ENCODE data around the gene GRHL3.

The GRHL3 gene

DNA sequence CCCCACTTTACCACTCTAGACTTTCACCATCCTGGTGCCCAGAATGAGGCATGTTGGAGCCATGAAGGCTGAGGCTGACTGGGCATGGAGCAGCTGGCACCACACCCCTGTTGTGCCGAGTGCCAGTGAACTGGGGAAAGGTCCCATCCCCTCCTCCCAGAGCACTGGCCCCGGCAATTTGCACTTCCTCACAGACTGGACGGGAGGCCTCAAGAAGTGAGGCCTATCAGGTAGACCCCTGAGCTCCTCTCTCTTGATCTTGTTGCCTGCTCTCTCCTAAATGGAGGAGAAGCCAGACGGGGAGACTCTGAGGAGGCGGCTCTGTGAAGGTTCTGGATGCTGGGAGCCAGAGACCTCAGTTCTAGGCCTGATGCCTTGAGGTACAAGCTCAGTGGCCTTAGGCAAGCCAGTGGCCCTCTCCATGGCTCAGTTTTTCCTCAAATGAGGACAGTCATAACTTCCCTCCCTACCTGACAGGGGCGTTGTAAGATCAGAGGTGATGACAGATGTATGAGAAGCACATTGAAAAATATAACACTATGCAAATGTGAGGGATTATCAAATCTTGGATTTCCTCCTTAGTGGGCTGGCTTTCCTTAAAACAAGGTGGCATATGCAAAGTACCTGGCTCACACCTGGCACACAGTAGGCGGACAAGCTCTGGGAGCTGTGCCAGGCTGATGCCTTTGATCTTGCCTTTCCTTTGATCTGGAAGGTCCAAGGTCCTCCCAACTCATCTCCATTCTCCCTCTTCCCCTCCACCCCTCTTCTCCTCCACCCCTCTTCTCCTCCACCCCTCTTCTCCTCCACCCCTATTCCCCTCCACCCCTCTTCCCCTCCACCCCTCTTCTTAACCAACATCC lies 6.7 kb downstream of the GRHL3 start:
- H3K9me3 ChIP-seq (ENCODE audit: control insufficient read depth in 2 of 2, low read length in 2 of 2): no peaks in the 10 kb centered on the region
- no peak overlapping the region for H3K9ac ChIP-seq (ENCODE audit: low read depth in 1 of 2, low read length in 2 of 2)
- H3K27ac ChIP-seq (ENCODE audit: low read depth in 2 of 2, low read length in 2 of 2): no peak overlapping the region
- no peak overlapping the region for H3K4me3 ChIP-seq (ENCODE audit: low read length in 2 of 2)
- H3K27me3 ChIP-seq (ENCODE audit: control insufficient read depth in 2 of 2, insufficient read depth in 2 of 2, low read length in 2 of 2): peaks cover 0 to 4% of the 10 kb centered on the region in 2 donors
- no peaks in the 10 kb centered on the region for H3K36me3 ChIP-seq (ENCODE audit: control insufficient read depth in 2 of 2, insufficient read depth in 2 of 2, low read length in 2 of 2)
- H3K4me1 ChIP-seq (ENCODE audit: control insufficient read depth in 2 of 2, insufficient read depth in 2 of 2, low read length in 2 of 2): peaks cover 9 to 10% of the 10 kb centered on the region in 2 donors

DNA sequence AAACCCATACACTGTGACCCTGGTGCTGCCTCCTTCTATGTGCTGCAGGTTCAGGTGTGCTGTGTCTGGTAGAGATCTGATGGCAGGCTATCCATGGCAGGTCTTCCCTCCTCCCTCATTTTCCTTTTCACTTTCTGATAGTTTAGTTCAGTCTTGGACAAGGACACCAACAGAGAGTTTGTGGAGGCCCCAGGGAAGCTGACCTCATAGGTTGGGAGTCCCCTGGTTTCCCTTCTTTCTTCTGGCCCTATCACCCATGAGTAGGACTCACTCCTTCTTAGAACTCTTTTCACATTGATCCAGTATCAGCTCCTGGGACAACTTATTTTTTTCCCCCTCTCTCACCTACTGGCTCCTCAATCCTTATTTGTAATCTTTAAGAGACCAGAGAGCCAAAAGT lies 8.3 kb downstream of the GRHL3 start:
- H3K27ac ChIP-seq (ENCODE audit: low read depth in 2 of 2, low read length in 2 of 2): no peak overlapping the region
- H3K4me3 ChIP-seq (ENCODE audit: low read length in 2 of 2): no peak overlapping the region
- H3K9me3 ChIP-seq (ENCODE audit: control insufficient read depth in 2 of 2, low read length in 2 of 2): no peaks in the 10 kb centered on the region
- peaks cover 0 to 2% of the 10 kb centered on the region in 2 donors for H3K4me1 ChIP-seq (ENCODE audit: control insufficient read depth in 2 of 2, insufficient read depth in 2 of 2, low read length in 2 of 2)
- H3K27me3 ChIP-seq (ENCODE audit: control insufficient read depth in 2 of 2, insufficient read depth in 2 of 2, low read length in 2 of 2): no peaks in the 10 kb centered on the region
- H3K36me3 ChIP-seq (ENCODE audit: control insufficient read depth in 2 of 2, insufficient read depth in 2 of 2, low read length in 2 of 2): no peaks in the 10 kb centered on the region
- H3K9ac ChIP-seq (ENCODE audit: low read depth in 1 of 2, low read length in 2 of 2): no peak overlapping the region

DNA sequence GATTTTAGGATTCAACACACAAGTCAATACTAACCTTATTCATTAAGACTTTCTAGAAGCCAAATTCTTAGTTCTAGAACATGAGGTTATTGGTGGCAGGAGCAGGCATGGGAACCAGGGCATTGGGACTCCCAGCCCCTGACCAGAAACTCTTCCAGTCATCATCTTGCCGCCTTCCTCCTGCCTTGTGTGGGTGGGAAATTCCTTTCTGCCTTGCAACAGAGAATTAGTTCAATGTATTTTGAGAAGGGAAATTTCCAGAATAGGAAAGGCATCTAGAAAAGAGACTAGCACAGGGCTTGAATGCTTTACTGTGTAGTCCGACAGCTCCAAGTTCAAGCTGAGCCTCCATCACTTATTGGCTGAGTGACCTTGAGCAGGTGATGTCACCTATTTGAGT lies 8.7 kb downstream of the GRHL3 start:
- no peaks in the 10 kb centered on the region for H3K4me1 ChIP-seq (ENCODE audit: control insufficient read depth in 2 of 2, insufficient read depth in 2 of 2, low read length in 2 of 2)
- no peak overlapping the region for H3K4me3 ChIP-seq (ENCODE audit: low read length in 2 of 2)
- H3K36me3 ChIP-seq (ENCODE audit: control insufficient read depth in 2 of 2, insufficient read depth in 2 of 2, low read length in 2 of 2): no peaks in the 10 kb centered on the region
- H3K9ac ChIP-seq (ENCODE audit: low read depth in 1 of 2, low read length in 2 of 2): no peak overlapping the region
- no peaks in the 10 kb centered on the region for H3K9me3 ChIP-seq (ENCODE audit: control insufficient read depth in 2 of 2, low read length in 2 of 2)
- H3K27me3 ChIP-seq (ENCODE audit: control insufficient read depth in 2 of 2, insufficient read depth in 2 of 2, low read length in 2 of 2): no peaks in the 10 kb centered on the region
- H3K27ac ChIP-seq (ENCODE audit: low read depth in 2 of 2, low read length in 2 of 2): no peak overlapping the region

DNA sequence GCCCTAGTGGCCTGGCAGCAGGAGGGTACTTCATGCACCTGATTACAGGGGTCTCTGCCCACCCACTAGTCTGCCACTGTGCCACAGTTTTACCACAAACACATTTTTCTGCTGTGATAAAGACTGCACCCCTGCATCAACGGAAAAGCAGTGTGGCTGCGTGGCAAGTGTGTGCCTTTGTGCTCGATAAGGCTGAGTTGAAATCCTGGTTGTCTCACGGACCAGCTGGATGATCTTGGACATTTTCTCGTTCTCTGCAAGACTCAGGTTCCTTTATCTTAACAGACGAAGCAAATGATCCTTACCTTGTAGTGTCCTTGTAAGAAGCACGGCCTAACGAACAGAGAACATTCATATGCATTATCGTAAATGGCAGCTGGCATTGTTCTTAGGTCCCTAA lies 10.2 kb downstream of the GRHL3 start:
- no peaks in the 10 kb centered on the region for H3K27me3 ChIP-seq (ENCODE audit: control insufficient read depth in 2 of 2, insufficient read depth in 2 of 2, low read length in 2 of 2)
- no peak overlapping the region for H3K4me3 ChIP-seq (ENCODE audit: low read length in 2 of 2)
- no peaks in the 10 kb centered on the region for H3K9me3 ChIP-seq (ENCODE audit: control insufficient read depth in 2 of 2, low read length in 2 of 2)
- no peak overlapping the region for H3K9ac ChIP-seq (ENCODE audit: low read depth in 1 of 2, low read length in 2 of 2)
- H3K36me3 ChIP-seq (ENCODE audit: control insufficient read depth in 2 of 2, insufficient read depth in 2 of 2, low read length in 2 of 2): no peaks in the 10 kb centered on the region
- H3K27ac ChIP-seq (ENCODE audit: low read depth in 2 of 2, low read length in 2 of 2): no peak overlapping the region
- H3K4me1 ChIP-seq (ENCODE audit: control insufficient read depth in 2 of 2, insufficient read depth in 2 of 2, low read length in 2 of 2): no peaks in the 10 kb centered on the region

DNA sequence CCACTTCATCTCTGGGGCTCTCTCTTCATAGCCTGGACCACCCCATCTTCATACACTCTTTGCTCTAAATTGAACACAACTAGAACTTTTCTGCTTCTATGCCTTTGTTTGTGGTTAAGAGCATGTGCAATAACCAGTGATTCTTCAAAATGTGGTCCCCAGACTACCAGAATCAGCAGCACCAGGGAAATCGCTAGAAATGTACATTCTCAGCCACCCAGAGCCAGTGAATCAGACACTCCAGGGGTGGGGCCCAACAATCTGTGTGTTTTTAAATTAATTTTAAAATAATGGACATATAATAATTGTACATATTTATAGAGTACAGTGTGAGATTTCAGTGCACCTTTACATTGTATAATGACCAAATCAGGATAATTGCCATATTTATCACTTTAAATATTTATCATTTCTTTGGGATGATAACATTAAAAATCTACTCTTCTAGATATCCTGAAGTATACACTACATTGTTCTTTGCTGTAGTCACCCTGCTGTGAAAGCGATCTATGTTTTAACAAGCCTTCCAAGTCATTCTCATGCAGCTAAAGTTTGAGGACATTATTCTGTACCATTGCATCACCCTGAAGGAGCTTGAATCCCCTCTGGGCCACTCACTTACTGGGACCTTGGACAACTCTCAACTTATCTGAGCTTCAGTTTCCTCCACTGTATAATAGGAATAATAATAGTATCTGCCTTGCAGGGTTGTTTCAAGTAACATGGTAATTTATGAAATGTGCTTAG lies 10.8 kb downstream of the GRHL3 start:
- H3K4me1 ChIP-seq (ENCODE audit: control insufficient read depth in 2 of 2, insufficient read depth in 2 of 2, low read length in 2 of 2): no peaks in the 10 kb centered on the region
- H3K27me3 ChIP-seq (ENCODE audit: control insufficient read depth in 2 of 2, insufficient read depth in 2 of 2, low read length in 2 of 2): no peaks in the 10 kb centered on the region
- H3K9ac ChIP-seq (ENCODE audit: low read depth in 1 of 2, low read length in 2 of 2): no peak overlapping the region
- no peaks in the 10 kb centered on the region for H3K9me3 ChIP-seq (ENCODE audit: control insufficient read depth in 2 of 2, low read length in 2 of 2)
- H3K27ac ChIP-seq (ENCODE audit: low read depth in 2 of 2, low read length in 2 of 2): no peak overlapping the region
- no peak overlapping the region for H3K4me3 ChIP-seq (ENCODE audit: low read length in 2 of 2)
- no peaks in the 10 kb centered on the region for H3K36me3 ChIP-seq (ENCODE audit: control insufficient read depth in 2 of 2, insufficient read depth in 2 of 2, low read length in 2 of 2)

DNA sequence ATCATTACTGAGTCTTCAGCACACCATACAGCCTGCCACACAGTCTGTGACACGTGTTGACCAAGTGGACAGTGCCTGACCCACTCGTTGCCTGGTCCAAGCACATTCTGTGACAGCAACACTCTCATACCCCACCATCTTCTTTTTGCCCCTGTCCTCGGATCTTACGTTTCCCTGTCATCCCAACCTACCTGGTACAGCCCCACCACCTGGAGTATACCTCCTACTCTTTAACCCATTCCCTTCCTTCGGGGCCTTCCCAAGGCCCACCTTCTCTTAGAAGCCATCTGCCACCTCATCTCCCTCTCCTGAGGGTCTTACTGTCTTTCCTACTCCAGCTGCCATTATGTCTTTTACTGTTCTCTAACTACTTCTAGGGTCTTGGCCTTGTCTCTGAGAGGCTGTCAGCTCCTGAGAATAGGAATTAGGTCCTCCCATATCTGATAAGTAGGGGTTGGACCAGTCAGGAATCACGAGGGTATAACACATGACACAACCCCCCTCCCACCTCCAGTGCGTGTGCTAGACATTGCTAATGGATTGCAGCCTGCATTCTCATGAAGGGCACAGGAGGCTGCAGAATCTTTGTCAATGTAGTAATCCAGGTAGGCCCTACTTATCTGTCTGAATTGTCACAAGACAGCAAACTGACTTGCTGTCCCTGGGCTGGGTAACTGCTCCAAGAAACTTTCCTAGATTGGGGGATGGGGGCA lies 13.0 kb downstream of the GRHL3 start:
- no peaks in the 10 kb centered on the region for H3K4me1 ChIP-seq (ENCODE audit: control insufficient read depth in 2 of 2, insufficient read depth in 2 of 2, low read length in 2 of 2)
- H3K27me3 ChIP-seq (ENCODE audit: control insufficient read depth in 2 of 2, insufficient read depth in 2 of 2, low read length in 2 of 2): no peaks in the 10 kb centered on the region
- no peak overlapping the region for H3K4me3 ChIP-seq (ENCODE audit: low read length in 2 of 2)
- H3K27ac ChIP-seq (ENCODE audit: low read depth in 2 of 2, low read length in 2 of 2): no peak overlapping the region
- H3K36me3 ChIP-seq (ENCODE audit: control insufficient read depth in 2 of 2, insufficient read depth in 2 of 2, low read length in 2 of 2): no peaks in the 10 kb centered on the region
- no peak overlapping the region for H3K9ac ChIP-seq (ENCODE audit: low read depth in 1 of 2, low read length in 2 of 2)
- H3K9me3 ChIP-seq (ENCODE audit: control insufficient read depth in 2 of 2, low read length in 2 of 2): no peaks in the 10 kb centered on the region

DNA sequence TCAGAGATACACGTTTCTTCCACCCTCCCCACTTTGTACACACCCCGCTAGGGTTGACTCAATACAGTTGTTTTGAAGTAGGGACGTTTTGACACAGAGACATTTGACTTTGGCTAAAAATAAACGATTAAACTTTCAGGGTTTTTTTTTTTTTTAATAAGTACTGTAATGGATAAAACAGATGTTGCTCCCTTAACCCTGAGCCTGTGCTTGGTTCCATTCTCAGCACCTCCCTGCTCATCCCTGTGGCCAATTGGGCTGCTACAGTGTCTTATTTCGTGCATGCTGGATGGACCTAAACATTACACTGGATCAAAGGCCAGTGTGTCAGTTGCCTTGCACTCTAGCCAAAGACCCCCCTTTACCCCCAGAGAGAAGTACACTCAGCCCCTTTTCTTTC lies 16.9 kb downstream of the GRHL3 start:
- Histone ChIP-seq H3K27me3 (ENCODE audit: control insufficient read depth in 2 of 2, insufficient read depth in 2 of 2, low read length in 2 of 2) (no peaks in the 10 kb centered on the region), H3K4me1 (ENCODE audit: control insufficient read depth in 2 of 2, insufficient read depth in 2 of 2, low read length in 2 of 2) (no peaks in the 10 kb centered on the region), H3K27ac (ENCODE audit: low read depth in 2 of 2, low read length in 2 of 2) (no peak overlapping the region), H3K9me3 (ENCODE audit: control insufficient read depth in 2 of 2, low read length in 2 of 2) (no peaks in the 10 kb centered on the region), H3K4me3 (ENCODE audit: low read length in 2 of 2) (no peak overlapping the region), H3K36me3 (ENCODE audit: control insufficient read depth in 2 of 2, insufficient read depth in 2 of 2, low read length in 2 of 2) (no peaks in the 10 kb centered on the region), H3K9ac (ENCODE audit: low read depth in 1 of 2, low read length in 2 of 2) (no peak overlapping the region)

DNA sequence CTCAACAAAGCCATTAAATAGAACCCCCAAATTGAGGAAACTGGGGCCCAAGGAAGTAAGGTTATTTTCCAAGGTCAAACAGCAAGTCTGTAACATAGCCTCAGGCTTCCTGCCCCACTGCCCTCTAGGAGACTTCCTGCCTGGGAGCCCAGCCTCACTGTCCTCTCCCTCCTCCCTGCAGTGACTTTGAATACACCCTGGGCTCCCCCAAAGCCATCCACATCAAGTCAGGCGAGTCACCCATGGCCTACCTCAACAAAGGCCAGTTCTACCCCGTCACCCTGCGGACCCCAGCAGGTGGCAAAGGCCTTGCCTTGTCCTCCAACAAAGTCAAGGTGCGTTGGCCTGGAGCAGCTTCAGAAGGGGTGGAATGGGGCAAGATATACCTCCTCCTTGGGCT lies 18.3 kb downstream of the GRHL3 start:
- no peak overlapping the region for H3K4me3 ChIP-seq (ENCODE audit: low read length in 2 of 2)
- H3K27ac ChIP-seq (ENCODE audit: low read depth in 2 of 2, low read length in 2 of 2): no peak overlapping the region
- H3K9ac ChIP-seq (ENCODE audit: low read depth in 1 of 2, low read length in 2 of 2): no peak overlapping the region
- no peaks in the 10 kb centered on the region for H3K4me1 ChIP-seq (ENCODE audit: control insufficient read depth in 2 of 2, insufficient read depth in 2 of 2, low read length in 2 of 2)
- no peaks in the 10 kb centered on the region for H3K36me3 ChIP-seq (ENCODE audit: control insufficient read depth in 2 of 2, insufficient read depth in 2 of 2, low read length in 2 of 2)
- H3K27me3 ChIP-seq (ENCODE audit: control insufficient read depth in 2 of 2, insufficient read depth in 2 of 2, low read length in 2 of 2): no peaks in the 10 kb centered on the region
- no peaks in the 10 kb centered on the region for H3K9me3 ChIP-seq (ENCODE audit: control insufficient read depth in 2 of 2, low read length in 2 of 2)

DNA sequence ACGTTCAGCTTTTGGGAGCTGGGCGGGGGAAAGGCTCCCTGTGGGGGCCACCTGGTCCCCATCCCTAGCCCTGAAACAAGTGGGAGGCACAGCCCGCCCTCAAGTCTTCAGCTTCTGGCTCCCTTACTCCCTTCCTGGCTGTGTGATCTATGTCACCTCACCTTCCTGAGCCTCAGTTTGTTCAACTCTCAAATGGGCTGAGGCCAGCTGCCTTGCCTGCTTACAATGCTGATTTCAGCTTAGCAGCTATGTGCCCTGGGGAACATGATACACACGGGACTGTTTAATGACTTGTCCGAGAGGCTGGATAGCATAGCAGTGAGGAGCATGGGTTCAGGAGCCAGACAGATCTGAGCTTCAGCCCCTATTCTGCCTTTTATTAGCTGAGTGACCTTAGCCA lies 19.3 kb downstream of the GRHL3 start:
- H3K4me1 ChIP-seq (ENCODE audit: control insufficient read depth in 2 of 2, insufficient read depth in 2 of 2, low read length in 2 of 2): no peaks in the 10 kb centered on the region

DNA sequence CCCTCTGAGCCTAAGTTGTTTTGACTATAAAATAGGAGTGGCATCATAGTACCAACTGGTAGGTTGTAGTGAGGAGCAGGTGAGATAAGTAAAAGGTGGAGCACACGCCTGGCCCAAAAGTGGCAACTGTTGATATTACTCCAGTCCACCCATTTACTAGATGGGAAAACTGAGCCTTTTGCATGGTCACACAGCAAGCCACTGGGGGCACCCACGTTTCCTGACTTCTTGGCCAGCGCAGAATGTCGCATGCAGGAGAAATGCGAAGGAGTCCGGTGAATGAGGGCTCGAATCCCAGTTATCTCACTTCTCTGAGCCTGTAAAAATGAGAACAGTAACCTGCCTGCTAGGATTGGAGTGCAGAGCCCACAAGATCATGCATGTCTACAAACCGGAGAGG lies 20.8 kb downstream of the GRHL3 start:
- Histone ChIP-seq H3K27me3 (ENCODE audit: control insufficient read depth in 2 of 2, insufficient read depth in 2 of 2, low read length in 2 of 2) (no peaks in the 10 kb centered on the region), H3K9me3 (ENCODE audit: control insufficient read depth in 2 of 2, low read length in 2 of 2) (no peaks in the 10 kb centered on the region), H3K4me3 (ENCODE audit: low read length in 2 of 2) (no peak overlapping the region), H3K4me1 (ENCODE audit: control insufficient read depth in 2 of 2, insufficient read depth in 2 of 2, low read length in 2 of 2) (peaks cover 0 to 3% of the 10 kb centered on the region in 2 donors), H3K9ac (ENCODE audit: low read depth in 1 of 2, low read length in 2 of 2) (no peak overlapping the region), H3K27ac (ENCODE audit: low read depth in 2 of 2, low read length in 2 of 2) (no peak overlapping the region), H3K36me3 (ENCODE audit: control insufficient read depth in 2 of 2, insufficient read depth in 2 of 2, low read length in 2 of 2) (no peaks in the 10 kb centered on the region)

More for the DNA sequence above, 19.3 kb downstream of the GRHL3 start:
- Histone ChIP-seq H3K36me3 (ENCODE audit: control insufficient read depth in 2 of 2, insufficient read depth in 2 of 2, low read length in 2 of 2) (no peaks in the 10 kb centered on the region), H3K9me3 (ENCODE audit: control insufficient read depth in 2 of 2, low read length in 2 of 2) (no peaks in the 10 kb centered on the region), H3K4me3 (ENCODE audit: low read length in 2 of 2) (no peak overlapping the region), H3K27me3 (ENCODE audit: control insufficient read depth in 2 of 2, insufficient read depth in 2 of 2, low read length in 2 of 2) (no peaks in the 10 kb centered on the region), H3K27ac (ENCODE audit: low read depth in 2 of 2, low read length in 2 of 2) (no peak overlapping the region), H3K9ac (ENCODE audit: low read depth in 1 of 2, low read length in 2 of 2) (no peak overlapping the region)

Measured in mucosa of rectum (tissue), 2 donors.